Thymus (tissue), 11 donors: ENCODE results near the gene TECPR1. TPM values are rescaled to one million over a fixed set of nuclear protein-coding genes. Genes with fewer than 3 reads are reported as not detected.

ENCODE experiments used
- DNase-seq, 9 donors: peaks; one replicate each; pipeline ENCODE4 v3.0.0-alpha.2; 2013; ENCODE audit warnings: low spot score in 9 of 9, low read depth in 6 of 9, missing footprints in 1 of 9
- H3K27ac ChIP-seq, 2 donors: one replicate each; pipeline ENCODE4 v1.5.1; 2013; ENCODE audit warnings: control low read depth in 1 of 2, low read depth in 1 of 2, low read length in 1 of 2, mild to moderate bottlenecking in 1 of 2, moderate library complexity in 1 of 2
- H3K27me3 ChIP-seq, 2 donors: one replicate each; pipeline ENCODE4 v1.5.1; 2013; ENCODE audit warnings: low read length in 1 of 2; ENCODE audit not compliant: control insufficient read depth in 2 of 2, insufficient read depth in 1 of 2
- H3K36me3 ChIP-seq, 2 donors: one replicate each; pipeline ENCODE4 v1.5.1; 2013; ENCODE audit warnings: low read length in 1 of 2, mild to moderate bottlenecking in 1 of 2, moderate library complexity in 1 of 2; ENCODE audit not compliant: control insufficient read depth in 2 of 2, insufficient read depth in 2 of 2
- H3K4me1 ChIP-seq, 2 donors: one replicate each; pipeline ENCODE4 v1.5.1; 2013; ENCODE audit warnings: low read length in 2 of 2; ENCODE audit not compliant: control insufficient read depth in 2 of 2, insufficient read depth in 2 of 2
- H3K4me3 ChIP-seq, 2 donors: one replicate each; pipeline ENCODE4 v1.5.1; 2013; ENCODE audit warnings: low read length in 2 of 2, control low read depth in 1 of 2, mild to moderate bottlenecking in 1 of 2
- H3K9me3 ChIP-seq, 2 donors: one replicate each; pipeline ENCODE4 v1.5.1; 2013; ENCODE audit warnings: low read length in 1 of 2, mild to moderate bottlenecking in 1 of 2; ENCODE audit not compliant: control insufficient read depth in 2 of 2, insufficient read depth in 1 of 2
- WGBS: extraction: QIAGEN DNeasy Blood & Tissue Kit; methylation state at CpG from one replicate; pipeline ENCODE4 v1.1.7; 2013; 5-methylcytosine and 5-hydroxymethylcytosine counted together
- polyA plus RNA-seq: library from polyadenylated mRNA; stranded (reverse); fragments of 200-250 nt; gene quantifications from one replicate; pipeline ENCODE4 v1.2.3, GENCODE V29; 2013
- total RNA-seq: library from RNA; stranded (reverse); fragments of 120-200 nt; gene quantifications from one replicate; pipeline ENCODE4 v1.2.4, GENCODE V29; 2013
- donor health status: healthy.

Gene TECPR1
- total and polyA plus RNA-seq, 2 donors, result 12.7 to 30.0 TPM

- Histone ChIP-seq H3K27me3 (no peaks in the 10 kb centered on the region), H3K36me3 (peaks cover 6 to 11% of the 10 kb centered on the region in 2 donors), H3K9me3 (no peaks in the 10 kb centered on the region), H3K4me1 (peaks cover 18 to 22% of the 10 kb centered on the region in 2 donors), H3K27ac (no peak overlapping the region), H3K4me3 (no peak overlapping the region)
- no peak for DNase-seq
- WGBS, result 95% methylated on average over 11 of the region's 11 CpGs
Measured at GRCh38 chr7:98254951-98255610, 3.0 kb upstream of the TECPR1 start.

GRCh38 chr7:98254516-98254915 lies 2.5 kb upstream of the TECPR1 start:
- Histone ChIP-seq H3K27ac (no peak overlapping the region), H3K4me1 (peaks cover 18 to 22% of the 10 kb centered on the region in 2 donors), H3K4me3 (no peak overlapping the region), H3K36me3 (peaks cover 6 to 11% of the 10 kb centered on the region in 2 donors), H3K27me3 (no peaks in the 10 kb centered on the region), H3K9me3 (no peaks in the 10 kb centered on the region)
- 99% methylated on average over 4 of the region's 4 CpGs for WGBS
- no peak for DNase-seq

GRCh38 chr7:98252425-98253054 lies 508 bp upstream of the TECPR1 start:
- Histone ChIP-seq H3K4me1 (peaks cover 18 to 28% of the 10 kb centered on the region in 2 donors), H3K4me3 (peak overlapping the region; percentile 77 to 88), H3K9me3 (no peaks in the 10 kb centered on the region), H3K27me3 (no peaks in the 10 kb centered on the region), H3K36me3 (peaks cover 7 to 17% of the 10 kb centered on the region in 2 donors), H3K27ac (peak overlapping the region; percentile 72 to 87)
- peak in 1 of 9 donors; percentile 8 for DNase-seq
- WGBS, result 31% methylated on average over 32 of the region's 32 CpGs

GRCh38 chr7:98251231-98251600 lies 816 bp downstream of the TECPR1 start:
- Histone ChIP-seq H3K9me3 (no peaks in the 10 kb centered on the region), H3K27me3 (no peaks in the 10 kb centered on the region), H3K36me3 (peaks cover 4 to 9% of the 10 kb centered on the region in 2 donors), H3K4me1 (peaks cover 18 to 28% of the 10 kb centered on the region in 2 donors), H3K27ac (peak overlapping the region; percentile 91 to 95), H3K4me3 (peak overlapping the region; percentile 77 to 88)
- DNase-seq, result peak; percentile 36 to 87 (median 64)
- 3% methylated on average over 9 of the region's 9 CpGs for WGBS

GRCh38 chr7:98250789-98251188 lies 1.2 kb downstream of the TECPR1 start:
- H3K4me1 ChIP-seq, result peaks cover 18 to 28% of the 10 kb centered on the region in 2 donors
- WGBS, result 37% methylated on average over 3 of the region's 3 CpGs

GRCh38 chr7:98249106-98249505 lies 2.9 kb downstream of the TECPR1 start:
- H3K36me3 ChIP-seq, result peaks cover 12 to 27% of the 10 kb centered on the region in 2 donors
- no peak overlapping the region for H3K4me3 ChIP-seq
- peaks cover 18 to 28% of the 10 kb centered on the region in 2 donors for H3K4me1 ChIP-seq
- H3K27ac ChIP-seq, result peak overlapping the region in 1 of 2 donors; percentile 48
- WGBS, result 89% methylated on average over 6 of the region's 6 CpGs
- H3K9me3 ChIP-seq, result no peaks in the 10 kb centered on the region
- no peaks in the 10 kb centered on the region for H3K27me3 ChIP-seq
- DNase-seq, result no peak

More at GRCh38 chr7:98250789-98251188, 1.2 kb downstream of the TECPR1 start:
- H3K27me3 ChIP-seq, result no peaks in the 10 kb centered on the region
- peak overlapping the region; percentile 89 to 95 for H3K27ac ChIP-seq
- peaks cover 4 to 11% of the 10 kb centered on the region in 2 donors for H3K36me3 ChIP-seq
- peak overlapping the region; percentile 77 to 88 for H3K4me3 ChIP-seq
- DNase-seq, result peak in 8 of 9 donors; percentile 17 to 76 (median 46)
- H3K9me3 ChIP-seq, result no peaks in the 10 kb centered on the region

- H3K9me3 ChIP-seq, result no peaks in the 10 kb centered on the region
- DNase-seq, result no peak
- peaks cover 15 to 28% of the 10 kb centered on the region in 2 donors for H3K4me1 ChIP-seq
- H3K27me3 ChIP-seq, result no peaks in the 10 kb centered on the region
- no peak overlapping the region for H3K4me3 ChIP-seq
- peaks cover 13 to 34% of the 10 kb centered on the region in 2 donors for H3K36me3 ChIP-seq
- WGBS, result 97% methylated on average over 12 of the region's 12 CpGs
- no peak overlapping the region for H3K27ac ChIP-seq
Measured at GRCh38 chr7:98248156-98248555, 3.9 kb downstream of the TECPR1 start.

GRCh38 chr7:98244871-98245270 lies 7.2 kb downstream of the TECPR1 start:
- H3K9me3 ChIP-seq, result no peaks in the 10 kb centered on the region
- peaks cover 0 to 6% of the 10 kb centered on the region in 2 donors for H3K4me1 ChIP-seq
- H3K27ac ChIP-seq, result no peak overlapping the region
- DNase-seq, result no peak
- no peaks in the 10 kb centered on the region for H3K27me3 ChIP-seq
- 99% methylated on average over 14 of the region's 14 CpGs for WGBS
- H3K36me3 ChIP-seq, result peaks cover 24 to 59% of the 10 kb centered on the region in 2 donors
- H3K4me3 ChIP-seq, result no peak overlapping the region

GRCh38 chr7:98242934-98243333 lies 9.1 kb downstream of the TECPR1 start:
- 98% methylated on average over 4 of the region's 4 CpGs for WGBS
- H3K36me3 ChIP-seq, result peaks cover 29 to 71% of the 10 kb centered on the region in 2 donors
- H3K4me3 ChIP-seq, result no peak overlapping the region
- no peak for DNase-seq
- no peaks in the 10 kb centered on the region for H3K9me3 ChIP-seq
- H3K27ac ChIP-seq, result no peak overlapping the region
- H3K27me3 ChIP-seq, result no peaks in the 10 kb centered on the region
- no peaks in the 10 kb centered on the region for H3K4me1 ChIP-seq
